GM19238 (cell line): ENCODE results near the gene DUSP12.
"Not testable (repeated sequence)": the region's sequence is repeated elsewhere in the genome, so short reads cannot be mapped to it uniquely, and the experiment has no call there.

Source experiments
- DNase-seq: peaks from one replicate; pipeline ENCODE4 v3.0.0; 2011; ENCODE audit warnings: low spot score; ENCODE audit not compliant: insufficient read length

Gene DUSP12

GRCh38 chr1:161749509-161750407 lies at the start of gene DUSP12:
TSS of gene DUSP12 (plus strand) at chr1:161749786. CDS start at chr1:161749802, 16 bp downstream.
- peak; percentile 74 for DNase-seq

DNA sequence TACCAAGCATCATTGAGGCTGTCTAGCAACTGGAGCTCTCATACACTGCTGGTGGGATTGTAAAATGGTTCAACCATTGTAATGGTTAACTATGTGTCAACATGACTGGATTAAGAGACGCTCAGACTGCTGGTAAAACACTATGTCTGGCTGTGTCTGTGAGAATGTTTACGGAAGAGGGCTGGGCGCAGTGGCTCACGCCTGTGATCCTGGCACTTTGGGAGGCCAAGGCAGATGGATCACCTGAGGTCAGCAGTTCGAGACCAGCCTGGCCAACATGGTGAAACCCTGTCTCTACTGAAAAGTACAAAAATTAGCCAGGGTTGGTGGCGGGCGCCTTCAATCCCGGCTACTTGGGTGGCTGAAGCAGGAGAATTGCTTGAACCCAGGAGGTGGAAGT lies 47.3 kb upstream of the DUSP12 start:
- DNase-seq = no peak

GRCh38 chr1:161705537-161705936 lies 44.0 kb upstream of the DUSP12 start:
- DNase-seq = no peak

GRCh38 chr1:161706113-161706481 lies 43.5 kb upstream of the DUSP12 start:
- no peak for DNase-seq

- DNase-seq = no peak
Measured at GRCh38 chr1:161706482-161707347, 42.9 kb upstream of the DUSP12 start, which contains the start of gene FCRLA. TSS of gene FCRLA (plus strand) at chr1:161707229. CDS start at chr1:161707265, 36 bp downstream.

- no peak for DNase-seq
Measured at GRCh38 chr1:161707503-161707902, 42.1 kb upstream of the DUSP12 start.

- DNase-seq = no peak
Measured at GRCh38 chr1:161709373-161709772, 40.2 kb upstream of the DUSP12 start.

DNA sequence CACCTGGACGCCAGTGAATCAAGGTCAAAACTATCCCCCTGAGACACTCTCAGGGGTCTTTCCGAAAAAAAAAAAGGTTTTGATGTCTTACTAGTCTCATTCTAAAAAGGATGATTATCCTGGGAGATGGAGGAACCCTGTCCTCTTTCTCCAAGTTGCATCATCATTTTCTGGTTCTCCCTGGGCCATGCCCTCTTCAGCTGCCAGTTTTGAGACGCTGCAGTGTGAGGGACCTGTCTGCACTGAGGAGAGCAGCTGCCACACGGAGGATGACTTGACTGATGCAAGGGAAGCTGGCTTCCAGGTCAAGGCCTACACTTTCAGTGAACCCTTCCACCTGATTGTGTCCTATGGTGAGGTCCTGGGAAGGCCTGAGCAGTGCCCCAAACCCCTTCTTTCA lies 39.0 kb upstream of the DUSP12 start:
- no peak for DNase-seq

DNA sequence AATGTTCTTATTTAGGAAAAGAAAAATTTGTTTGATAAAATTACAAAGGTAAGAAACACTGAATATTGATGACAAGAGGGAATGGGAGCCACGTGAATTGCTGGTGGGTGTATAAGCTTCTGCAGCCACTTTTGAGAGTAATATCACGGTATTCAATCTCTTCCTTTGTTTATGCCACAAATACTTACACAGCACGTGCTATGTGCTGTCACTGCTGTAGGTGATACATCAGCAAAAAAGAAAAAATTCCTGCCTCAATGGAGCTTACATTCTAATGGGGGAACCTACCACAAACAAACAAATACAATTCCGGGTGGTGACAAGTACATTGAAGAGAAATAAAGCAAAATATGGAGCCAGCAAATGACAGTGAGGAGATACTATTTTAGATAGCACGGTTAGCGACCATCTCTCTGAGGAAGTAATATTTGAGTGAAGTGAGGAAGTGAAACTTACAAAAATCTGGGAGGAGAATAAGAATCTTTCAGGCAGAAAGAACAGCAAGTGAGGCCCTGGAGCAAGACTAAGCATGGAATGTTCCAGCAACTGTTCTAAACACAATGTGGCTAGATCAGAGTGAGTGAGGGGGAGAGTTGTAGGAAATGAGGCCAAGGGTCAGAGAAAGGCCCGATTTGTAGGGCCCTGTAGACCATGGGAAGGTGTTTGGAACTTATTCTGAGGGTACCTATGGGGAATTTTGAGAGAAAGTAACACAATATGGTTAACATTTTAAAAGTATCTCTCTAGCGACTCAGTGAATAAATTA lies 30.8 kb upstream of the DUSP12 start:
- DNase-seq = no peak

GRCh38 chr1:161719325-161719611 lies 30.3 kb upstream of the DUSP12 start:
- no peak for DNase-seq

DNA sequence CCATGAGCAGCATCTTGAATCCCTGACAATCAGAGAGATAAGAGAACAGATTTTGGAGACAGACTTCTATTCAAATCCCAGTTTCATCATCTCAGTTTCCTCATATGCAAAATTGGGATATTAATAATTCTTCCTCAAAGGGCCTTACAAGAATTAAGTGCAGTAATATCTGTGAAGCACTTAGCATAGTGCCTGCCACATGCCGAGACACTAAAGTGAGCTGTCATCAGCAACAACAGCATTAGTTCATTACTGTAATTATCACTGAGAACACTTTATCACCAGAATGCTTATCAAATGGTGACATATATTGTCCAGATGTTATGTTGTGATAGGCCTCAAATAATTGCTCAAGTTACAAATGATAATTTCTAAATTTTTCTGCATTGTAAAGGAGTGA lies 29.2 kb upstream of the DUSP12 start:
- DNase-seq = no peak

DNA sequence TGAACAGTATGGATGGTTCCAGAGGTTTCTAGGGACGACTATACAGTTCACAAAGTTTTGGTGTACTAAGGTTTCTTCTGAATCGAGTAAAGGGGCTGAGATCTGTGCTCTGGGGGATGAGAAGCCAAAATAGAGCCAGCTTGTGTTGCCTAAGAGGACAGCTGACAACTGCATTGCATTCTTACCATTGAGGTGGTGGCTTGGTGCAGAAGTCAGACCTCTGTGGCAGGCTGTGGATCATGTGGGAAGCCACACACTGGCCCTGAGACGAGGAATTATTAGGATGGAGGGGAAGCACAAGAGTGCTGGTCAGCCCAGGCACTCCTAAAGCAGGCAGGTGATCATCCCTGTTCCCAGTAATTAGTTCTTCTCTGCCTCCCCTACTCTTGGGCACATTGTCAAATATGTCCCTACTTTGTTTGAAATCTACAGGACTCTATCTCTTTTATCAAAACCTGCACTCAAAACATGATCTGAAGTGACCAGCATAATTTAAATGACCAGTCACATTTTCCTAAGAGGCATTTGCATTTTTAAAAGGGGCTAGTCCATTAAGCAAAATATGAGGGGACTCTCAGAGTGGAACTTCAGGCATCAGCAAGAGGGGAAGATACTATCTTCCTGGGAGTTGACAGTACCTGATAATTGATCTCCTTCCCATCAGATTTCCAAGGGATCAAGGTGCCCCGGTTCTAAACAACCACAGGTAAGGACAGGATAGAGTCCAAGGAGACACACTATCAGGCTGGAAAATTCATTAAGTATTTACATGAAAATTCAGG lies 28.4 kb upstream of the DUSP12 start, which contains the start of gene FCRLB:
FCRLB (plus strand) TSS at position 589 of the 782 bp plus-strand sequence. CDS start 1,129 bp downstream, outside the sequence.
- DNase-seq = no peak

DNA sequence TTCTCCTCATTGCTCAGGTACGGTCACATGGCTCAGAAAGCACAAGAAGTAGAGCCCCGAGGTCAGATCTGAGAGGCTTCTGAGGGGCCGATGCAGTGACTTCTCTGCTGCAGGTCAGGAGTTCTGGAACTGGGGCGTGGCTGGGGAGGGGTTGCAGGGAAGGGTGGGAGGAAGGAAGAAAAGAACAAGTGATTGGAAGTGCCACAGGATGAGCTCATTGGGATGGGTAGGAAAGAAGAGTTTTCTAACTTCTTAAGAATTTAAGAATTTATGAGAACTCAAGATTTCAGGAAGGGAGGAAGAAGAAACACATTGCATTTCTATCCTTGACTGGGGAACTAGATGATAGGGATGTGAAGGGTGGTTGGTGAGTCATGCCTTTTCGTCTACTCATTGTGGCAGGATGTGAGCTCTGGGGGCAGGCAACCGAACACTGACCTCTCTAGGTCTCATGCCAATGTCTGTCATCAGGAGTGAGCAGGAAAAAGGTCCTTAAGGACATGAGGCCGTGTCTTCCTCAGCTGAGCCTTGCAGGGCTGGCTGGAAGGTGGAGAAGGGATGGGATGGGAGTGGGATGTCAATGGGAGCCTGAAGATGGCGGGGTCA lies 27.7 kb upstream of the DUSP12 start:
- DNase-seq = no peak

DNA sequence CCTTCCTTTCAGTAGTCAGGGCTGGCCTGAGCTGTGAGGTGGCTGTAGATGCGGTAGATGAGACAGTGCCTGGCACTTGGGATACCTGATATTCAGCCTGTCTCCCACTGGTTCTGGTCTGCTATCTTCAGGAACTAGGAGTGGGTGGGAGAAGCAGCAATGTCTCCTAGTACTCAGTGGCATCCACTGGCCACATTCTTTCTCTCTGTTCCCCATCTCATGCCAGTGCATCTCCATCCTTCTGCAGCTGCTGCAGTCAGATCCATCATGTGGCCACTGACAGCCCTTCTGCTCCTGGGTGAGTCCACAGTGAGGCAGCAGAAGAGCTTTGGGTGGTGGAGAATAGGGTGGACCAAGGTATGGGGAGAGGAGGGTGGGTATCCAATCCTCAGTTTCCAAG lies 27.2 kb upstream of the DUSP12 start:
- DNase-seq = no peak

DNA sequence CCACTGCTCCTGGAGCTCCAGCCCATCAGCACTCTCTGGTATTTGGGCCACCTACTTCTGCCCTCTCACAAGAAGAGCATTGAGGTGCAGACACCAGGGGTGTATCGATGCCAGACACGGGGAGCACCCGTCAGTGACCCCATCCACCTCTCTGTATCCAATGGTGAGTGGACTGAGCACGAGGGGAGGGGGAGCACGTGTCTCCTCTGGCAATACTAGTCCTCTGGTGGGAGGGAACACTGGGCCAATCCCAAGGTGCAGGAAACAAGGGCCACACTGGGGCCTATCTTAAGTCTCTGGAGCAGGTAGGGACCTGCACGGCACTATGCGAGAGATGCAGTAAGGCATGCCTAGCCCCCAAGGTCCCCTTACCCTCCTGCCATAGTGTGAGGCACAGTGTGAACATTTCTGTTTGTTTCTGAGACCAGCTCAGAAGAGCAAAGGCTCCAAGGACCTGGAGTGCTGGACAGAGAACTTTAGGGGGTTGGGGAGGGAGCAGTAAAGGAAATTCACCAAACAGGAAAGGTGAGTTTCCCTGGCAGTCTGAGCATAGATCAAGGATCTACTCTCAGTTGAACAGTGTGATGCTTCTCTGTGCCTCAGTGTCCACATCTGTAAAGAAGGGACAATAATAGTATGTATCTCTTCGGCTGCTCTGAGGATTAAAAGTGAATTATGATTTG lies 26.0 kb upstream of the DUSP12 start:
- DNase-seq = no peak

DNA sequence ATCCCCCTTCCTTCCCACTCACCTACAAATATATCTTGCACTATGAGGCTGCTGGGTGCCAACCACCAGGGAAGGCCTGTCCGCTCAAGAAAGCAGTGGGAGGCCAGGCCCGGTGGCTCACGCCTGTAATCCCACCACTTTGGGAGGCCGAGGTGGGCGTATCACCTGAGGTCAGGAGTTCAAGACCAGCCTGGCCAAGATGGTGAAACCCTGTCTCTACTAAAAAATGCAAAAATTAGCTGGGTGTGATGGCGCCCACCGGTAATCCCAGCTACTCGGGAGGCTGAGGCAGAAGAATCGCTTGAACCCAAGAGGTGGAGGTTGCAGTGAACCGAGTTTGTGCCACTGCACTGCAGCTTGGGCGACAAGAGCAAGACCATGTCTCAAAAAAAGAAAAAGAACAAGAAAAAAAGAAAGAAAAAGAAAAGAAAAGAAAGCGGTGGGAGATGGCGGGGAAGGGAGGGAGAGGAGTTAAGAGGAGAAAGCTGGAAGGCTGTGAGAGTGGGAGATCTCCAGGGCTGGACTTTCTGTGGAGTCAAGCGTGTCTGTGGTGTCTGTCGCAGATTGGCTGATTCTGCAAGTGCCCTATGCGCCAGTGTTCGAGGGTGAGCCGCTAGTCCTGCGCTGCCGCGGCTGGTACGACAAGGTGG lies 24.2 kb upstream of the DUSP12 start:
- not testable (repeated sequence) for DNase-seq

DNA sequence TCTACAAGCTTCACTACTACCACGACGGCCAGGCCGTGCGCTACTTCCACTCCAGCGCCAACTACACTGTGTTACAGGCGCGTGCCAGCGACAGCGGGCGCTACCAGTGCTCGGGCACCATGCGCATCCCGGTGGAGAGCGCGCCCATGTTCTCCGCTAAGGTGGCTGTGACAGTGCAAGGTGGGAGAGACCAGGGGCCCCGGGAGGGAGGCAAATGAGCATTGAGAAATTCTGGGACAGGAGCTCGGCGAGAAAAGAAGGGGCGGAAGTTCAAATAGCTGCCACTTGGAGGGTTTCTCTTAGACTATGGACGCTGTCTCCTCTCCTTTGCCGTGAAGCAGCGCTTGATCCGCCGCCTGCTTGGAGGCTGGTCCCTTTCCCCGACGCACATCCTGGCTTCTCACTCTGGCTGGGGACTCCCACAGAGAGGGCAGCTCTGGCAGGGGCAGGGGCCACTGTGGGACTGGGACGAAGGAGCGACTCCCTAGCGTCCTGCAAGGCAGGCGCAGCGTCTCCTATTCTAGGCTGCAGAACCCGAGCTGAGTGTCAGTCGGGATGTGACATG lies 23.6 kb upstream of the DUSP12 start:
- DNase-seq = no peak

GRCh38 chr1:161726473-161727255 lies 22.9 kb upstream of the DUSP12 start:
- peak; percentile 67 for DNase-seq
